ENCODE data around the gene NFIC. TPM values are rescaled to one million over a fixed set of nuclear protein-coding genes. Genes with fewer than 3 reads are reported as not detected.

NFIC gene
- total RNA-seq, 1 experiment from 2014 or later, result 56.3 TPM

DNA sequence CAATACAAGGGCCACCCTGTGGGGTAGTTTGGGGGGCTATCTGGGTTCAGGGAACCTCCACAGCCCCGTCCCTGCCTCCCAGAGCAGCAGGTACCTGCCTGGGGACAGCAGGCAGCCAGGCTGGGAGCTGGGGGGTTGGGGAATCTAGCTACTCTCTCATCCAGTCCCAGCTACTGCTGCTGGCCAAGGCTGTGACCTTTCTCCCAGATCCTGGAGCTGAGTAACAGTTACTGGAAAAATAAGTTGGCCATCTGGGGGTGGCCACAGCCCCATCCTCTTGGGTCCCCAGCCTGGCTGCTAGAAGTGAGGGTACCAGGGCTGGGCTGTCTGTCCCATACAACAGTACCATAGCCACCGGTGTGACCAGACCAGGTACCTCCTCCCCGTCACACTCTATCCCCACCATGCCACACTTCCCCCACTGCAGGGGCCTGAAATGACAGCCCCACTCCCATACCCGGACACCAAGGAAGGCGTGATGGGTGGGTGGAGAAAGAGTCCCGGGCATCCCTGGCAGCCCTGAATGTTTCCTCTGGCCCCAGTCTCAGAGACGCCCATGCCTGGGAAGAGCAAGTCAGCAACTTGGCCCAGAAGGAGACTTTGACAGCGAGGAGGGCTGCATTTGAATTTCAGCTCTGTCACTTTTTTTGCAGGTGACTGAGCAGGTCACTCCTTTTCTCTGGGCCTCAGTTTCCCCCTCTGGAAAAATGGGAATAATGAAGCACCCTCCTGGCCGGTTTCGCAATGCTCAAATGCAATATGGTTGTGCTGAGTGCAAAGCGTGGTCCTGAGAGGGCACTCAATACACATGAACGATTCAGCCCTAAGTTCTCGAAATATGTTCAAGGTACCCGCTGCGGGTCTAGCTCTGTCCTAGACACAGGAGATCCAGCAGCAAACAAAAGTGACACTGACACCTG lies 30.7 kb upstream of the NFIC start:
- Mint-ChIP-seq H3K36me3 (ENCODE audit: insufficient read depth, unreplicated experiment) (peaks cover 3% of the 10 kb centered on the region), H3K4me1 (ENCODE audit: low read depth, unreplicated experiment) (no peaks in the 10 kb centered on the region), H3K27ac (ENCODE audit: unreplicated experiment) (no peak overlapping the region), H3K27me3 (ENCODE audit: unreplicated experiment) (peaks cover 24% of the 10 kb centered on the region), H3K4me3 (ENCODE audit: low read depth, unreplicated experiment) (no peak overlapping the region), H3K9me3 (ENCODE audit: low read depth, unreplicated experiment) (no peaks in the 10 kb centered on the region)
- DNase-seq, result no peak
- CTCF ChIA-PET, result no interaction called here
- TF ChIP-seq, protein P1, sequence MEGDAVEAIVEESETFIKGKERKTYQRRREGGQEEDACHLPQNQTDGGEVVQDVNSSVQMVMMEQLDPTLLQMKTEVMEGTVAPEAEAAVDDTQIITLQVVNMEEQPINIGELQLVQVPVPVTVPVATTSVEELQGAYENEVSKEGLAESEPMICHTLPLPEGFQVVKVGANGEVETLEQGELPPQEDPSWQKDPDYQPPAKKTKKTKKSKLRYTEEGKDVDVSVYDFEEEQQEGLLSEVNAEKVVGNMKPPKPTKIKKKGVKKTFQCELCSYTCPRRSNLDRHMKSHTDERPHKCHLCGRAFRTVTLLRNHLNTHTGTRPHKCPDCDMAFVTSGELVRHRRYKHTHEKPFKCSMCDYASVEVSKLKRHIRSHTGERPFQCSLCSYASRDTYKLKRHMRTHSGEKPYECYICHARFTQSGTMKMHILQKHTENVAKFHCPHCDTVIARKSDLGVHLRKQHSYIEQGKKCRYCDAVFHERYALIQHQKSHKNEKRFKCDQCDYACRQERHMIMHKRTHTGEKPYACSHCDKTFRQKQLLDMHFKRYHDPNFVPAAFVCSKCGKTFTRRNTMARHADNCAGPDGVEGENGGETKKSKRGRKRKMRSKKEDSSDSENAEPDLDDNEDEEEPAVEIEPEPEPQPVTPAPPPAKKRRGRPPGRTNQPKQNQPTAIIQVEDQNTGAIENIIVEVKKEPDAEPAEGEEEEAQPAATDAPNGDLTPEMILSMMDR (IDR thresholded peaks at IDR 0.05; ENCODE audit: unreplicated experiment), result no peak
- intact Hi-C loops (cut with micrococcal nuclease; ENCODE audit: unreplicated experiment), result no loop called here
- BruUV-seq (replicated peaks), result no TSS peak

DNA sequence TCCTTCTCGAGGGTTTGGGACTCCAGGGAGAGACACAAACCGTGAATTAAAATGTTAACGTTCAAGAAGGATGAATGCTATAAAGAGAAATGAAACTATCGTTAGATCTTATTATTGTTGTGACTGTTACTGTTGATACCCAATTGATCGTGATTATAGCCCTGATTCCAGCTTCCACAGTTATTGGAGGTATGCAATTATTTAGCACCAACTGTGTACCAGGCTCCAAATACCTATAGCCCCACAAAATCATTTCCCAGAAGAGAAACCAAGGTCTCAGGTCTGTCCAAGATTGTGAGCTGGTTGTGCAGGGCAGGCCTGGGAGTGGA lies 30.1 kb upstream of the NFIC start:
- TF ChIP-seq, protein P1 (IDR thresholded peaks at IDR 0.05; ENCODE audit: unreplicated experiment), result no peak
- no TSS peak for BruUV-seq (replicated peaks)
- Mint-ChIP-seq H3K4me3 (ENCODE audit: low read depth, unreplicated experiment) (no peak overlapping the region), H3K36me3 (ENCODE audit: insufficient read depth, unreplicated experiment) (peaks cover 3% of the 10 kb centered on the region), H3K9me3 (ENCODE audit: low read depth, unreplicated experiment) (no peaks in the 10 kb centered on the region), H3K27me3 (ENCODE audit: unreplicated experiment) (peaks cover 24% of the 10 kb centered on the region), H3K4me1 (ENCODE audit: low read depth, unreplicated experiment) (no peaks in the 10 kb centered on the region), H3K27ac (ENCODE audit: unreplicated experiment) (no peak overlapping the region)
- CTCF ChIA-PET, result no interaction called here
- intact Hi-C loops (cut with micrococcal nuclease; ENCODE audit: unreplicated experiment), result no loop called here
- no peak for DNase-seq

DNA sequence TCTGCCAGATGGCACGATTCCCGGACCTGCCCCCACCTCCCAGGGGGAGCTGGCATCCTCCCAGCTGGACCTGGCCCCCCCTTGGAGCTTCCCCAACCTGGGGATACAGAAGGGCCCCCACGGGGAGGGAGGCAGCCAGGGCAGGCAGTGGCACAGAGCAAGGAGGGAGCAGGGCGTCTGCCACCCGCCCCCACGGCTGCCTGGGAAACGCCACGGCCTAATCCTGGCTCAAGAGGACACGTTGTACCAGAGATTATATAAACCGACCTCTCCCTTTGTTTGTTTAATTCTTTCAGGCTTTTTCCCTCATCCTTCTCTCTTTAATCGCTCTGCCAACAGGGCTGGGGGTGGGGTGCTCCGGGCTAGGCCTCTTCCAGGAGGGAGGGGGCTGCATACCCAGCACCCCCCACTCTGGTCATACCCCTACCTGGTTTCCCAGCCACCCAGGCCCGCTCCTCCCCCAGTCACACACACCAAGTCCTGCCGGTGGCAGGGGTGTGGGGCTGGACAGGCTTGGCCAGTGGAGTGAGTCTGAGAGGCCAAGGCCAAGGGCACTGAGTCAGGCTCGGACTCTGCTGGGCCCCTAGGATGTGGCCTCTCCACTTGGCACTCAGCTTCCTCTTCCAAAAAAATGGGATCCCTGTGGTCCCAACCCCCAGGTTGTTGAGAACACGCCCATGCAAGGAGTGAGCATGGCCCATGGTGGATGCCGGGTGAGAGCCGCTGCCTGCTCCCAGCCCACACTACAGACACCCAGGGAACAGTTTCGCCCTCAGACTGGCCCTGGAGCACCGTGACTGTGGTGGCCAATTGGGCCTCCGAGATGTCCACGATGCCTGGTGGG lies 29.5 kb upstream of the NFIC start:
- intact Hi-C loops (cut with micrococcal nuclease; ENCODE audit: unreplicated experiment), result no loop called here
- Mint-ChIP-seq H3K36me3 (ENCODE audit: insufficient read depth, unreplicated experiment) (peaks cover 3% of the 10 kb centered on the region), H3K9me3 (ENCODE audit: low read depth, unreplicated experiment) (no peaks in the 10 kb centered on the region), H3K4me3 (ENCODE audit: low read depth, unreplicated experiment) (peak overlapping the region; percentile 4), H3K4me1 (ENCODE audit: low read depth, unreplicated experiment) (no peaks in the 10 kb centered on the region), H3K27ac (ENCODE audit: unreplicated experiment) (no peak overlapping the region), H3K27me3 (ENCODE audit: unreplicated experiment) (peaks cover 18% of the 10 kb centered on the region)
- CTCF ChIA-PET, result no interaction called here
- TF ChIP-seq, protein P1 (IDR thresholded peaks at IDR 0.05; ENCODE audit: unreplicated experiment), result no peak
- no TSS peak for BruUV-seq (replicated peaks)
- DNase-seq, result no peak

DNA sequence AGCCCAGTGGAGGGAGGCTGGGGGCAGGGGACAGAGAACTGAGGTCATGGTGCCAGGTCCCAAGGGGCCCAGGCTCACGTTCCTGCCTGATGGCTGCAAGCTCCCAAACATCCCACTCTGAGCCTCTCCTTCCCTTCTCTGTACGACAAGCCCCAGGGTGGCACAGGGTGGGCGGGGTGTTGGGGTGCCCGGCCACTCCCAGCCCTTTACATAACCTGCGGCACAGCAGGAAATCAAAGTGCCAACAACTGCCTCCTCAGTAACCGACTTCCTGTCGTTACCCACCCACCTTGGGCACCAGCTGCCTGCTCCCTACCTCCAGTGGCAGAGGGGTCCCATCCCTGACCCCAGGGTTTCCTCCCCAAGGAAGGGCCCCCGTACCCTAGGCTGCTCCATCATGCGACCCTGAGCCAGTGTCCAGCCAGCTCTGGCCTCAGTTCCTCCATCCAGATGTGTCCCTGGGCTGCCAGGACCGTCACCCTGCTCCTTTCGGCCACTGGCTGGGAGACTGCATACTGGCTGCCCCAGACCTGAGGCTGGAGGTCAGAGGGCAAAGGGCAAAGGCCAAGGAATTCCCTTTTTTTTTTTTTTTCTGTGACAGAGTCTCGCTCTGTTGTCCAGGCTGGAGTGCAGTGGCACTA lies 27.7 kb upstream of the NFIC start:
- peak; percentile 25 for DNase-seq
- intact Hi-C loops (cut with micrococcal nuclease; ENCODE audit: unreplicated experiment), result no loop called here
- Mint-ChIP-seq H3K27ac (ENCODE audit: unreplicated experiment) (no peak overlapping the region), H3K36me3 (ENCODE audit: insufficient read depth, unreplicated experiment) (peaks cover 3% of the 10 kb centered on the region), H3K9me3 (ENCODE audit: low read depth, unreplicated experiment) (no peaks in the 10 kb centered on the region), H3K4me3 (ENCODE audit: low read depth, unreplicated experiment) (no peak overlapping the region), H3K4me1 (ENCODE audit: low read depth, unreplicated experiment) (no peaks in the 10 kb centered on the region), H3K27me3 (ENCODE audit: unreplicated experiment) (peaks cover 2% of the 10 kb centered on the region)
- CTCF ChIA-PET, result interaction anchor here (0.6 kb wide), 2 partner anchors 145 to 206 kb away, joined by 3 read pairs; no protein-coding TSS in a partner anchor
- TF ChIP-seq, protein P1 (IDR thresholded peaks at IDR 0.05; ENCODE audit: unreplicated experiment), result no peak
- BruUV-seq (replicated peaks), result no TSS peak

Data from Calu3 (cell line).